HG03108 (cell line): Measurements from ENCODE around the gene POLR1H.
A peak's percentile ranks its signal among the peaks of the same experiment; 100 is the strongest.

Experiments
- ATAC-seq: cut with Tn5 transposase; IDR thresholded peaks from one replicate; pipeline ENCODE4 v1.9.1; 2021; ENCODE audit warnings: moderate library complexity; ENCODE audit not compliant: unreplicated experiment

The POLR1H gene

DNA sequence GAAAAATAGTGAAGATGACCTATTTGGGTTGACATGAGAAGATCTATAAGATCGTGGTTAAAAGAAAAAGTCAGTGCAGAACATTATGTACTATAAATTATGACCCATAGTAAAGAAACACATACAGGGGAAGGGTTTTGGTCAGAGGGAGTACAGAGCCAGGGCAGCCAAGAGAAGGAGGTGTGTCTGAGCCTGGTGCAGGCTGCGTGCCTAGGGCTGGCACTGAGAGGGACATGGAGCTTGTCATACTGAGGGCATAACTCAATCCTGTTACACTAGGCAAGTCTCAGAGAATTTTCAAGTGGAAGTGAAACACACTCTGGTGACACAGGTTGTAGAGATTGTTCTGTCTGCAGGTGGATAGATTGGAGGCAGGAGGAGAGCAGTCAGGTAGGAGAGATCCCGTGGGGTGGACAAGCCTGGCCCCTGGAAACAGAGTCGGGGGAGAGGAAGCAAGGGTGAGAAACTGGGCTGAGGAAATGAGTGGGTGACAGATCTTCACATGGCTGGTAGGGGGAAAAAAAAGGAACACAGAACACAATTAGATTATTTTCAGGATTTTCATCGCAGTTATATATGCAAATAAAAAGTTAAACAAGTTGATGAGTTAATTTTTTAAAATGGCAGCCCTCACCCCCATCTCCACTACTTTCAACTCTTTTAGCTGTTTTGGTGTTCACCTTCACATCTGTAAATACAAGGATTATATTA is 33.0 kb downstream of the POLR1H start:
- ATAC-seq: no peak

DNA sequence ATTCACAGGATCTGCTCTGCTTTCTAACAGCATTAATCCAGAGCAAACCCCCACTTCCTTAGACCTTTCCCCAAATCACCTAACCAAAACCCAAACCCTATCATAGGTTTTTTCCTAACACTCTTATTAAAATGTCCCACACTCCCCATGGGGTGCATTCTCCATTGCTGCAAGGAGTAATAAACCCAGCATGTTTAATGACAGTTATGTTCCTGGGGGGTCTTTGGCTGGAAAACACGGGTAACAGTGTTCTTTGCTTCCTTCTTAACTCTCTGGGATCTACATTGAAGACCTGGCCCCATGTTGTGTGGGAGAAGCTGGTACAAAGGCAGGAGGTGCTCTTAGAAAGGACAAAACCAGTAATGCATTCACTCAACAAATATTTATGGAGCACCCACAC is 35.8 kb downstream of the POLR1H start:
- ATAC-seq: no peak

DNA sequence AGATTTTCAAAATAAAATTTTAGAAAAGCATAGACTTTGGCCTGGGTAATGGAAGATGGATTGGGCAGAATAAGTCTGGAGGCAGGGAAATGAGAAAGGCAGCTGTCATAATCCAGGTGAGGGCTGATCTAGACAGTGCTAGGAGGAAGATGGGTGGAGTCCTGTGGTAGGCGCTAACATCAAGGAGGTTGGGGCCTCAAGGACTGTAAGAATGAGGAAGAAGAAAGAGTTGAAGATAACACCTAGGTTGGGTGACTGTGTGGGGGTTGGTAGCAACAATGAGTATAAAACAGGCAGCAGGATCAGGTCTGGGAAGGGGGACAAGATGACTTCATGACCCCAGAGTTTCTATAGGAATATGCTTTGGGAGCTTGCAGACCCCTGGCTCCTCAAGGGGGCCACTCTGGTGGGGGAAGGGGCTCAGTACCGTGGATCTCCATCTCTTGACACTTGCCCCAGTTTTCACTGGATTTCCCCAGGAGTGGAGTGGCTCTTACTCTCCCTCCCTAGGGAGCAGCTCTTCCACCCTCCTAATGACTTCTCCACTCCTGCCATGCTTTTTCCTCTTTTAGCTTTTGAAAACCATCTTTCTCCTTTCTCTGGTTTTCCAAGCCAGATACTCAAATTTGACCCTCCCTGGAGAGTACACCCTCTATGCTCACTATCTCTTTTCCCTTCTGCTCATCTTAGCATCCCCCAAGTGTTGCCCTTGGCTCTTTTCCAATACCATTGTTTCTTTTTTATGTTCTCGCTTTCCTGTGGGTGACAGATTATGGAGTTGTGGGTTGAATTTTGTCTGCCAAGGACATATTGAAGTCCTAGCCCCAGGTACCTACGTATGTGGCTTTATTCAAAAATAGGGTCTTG is 37.1 kb downstream of the POLR1H start:
- no peak for ATAC-seq

DNA sequence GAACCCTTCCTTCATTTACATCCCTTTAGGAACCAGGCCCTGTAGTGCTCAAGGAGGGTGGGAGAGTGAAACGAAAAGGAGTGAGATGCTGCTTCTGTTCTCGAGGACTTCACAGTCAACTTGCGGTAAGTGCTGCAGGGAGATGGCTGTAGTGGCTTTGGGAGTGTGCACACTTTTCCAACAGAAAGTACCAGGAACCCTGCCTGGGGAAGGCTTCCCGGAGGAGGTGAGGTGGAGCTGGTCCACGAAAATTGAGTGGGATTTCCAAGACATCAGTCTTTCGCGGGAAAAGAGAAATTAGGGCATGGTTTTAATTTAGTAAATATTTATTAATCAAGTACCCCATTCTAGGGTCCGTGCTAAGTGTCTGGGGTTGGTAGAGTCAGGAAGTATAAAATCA is 39.1 kb downstream of the POLR1H start:
- no peak for ATAC-seq

DNA sequence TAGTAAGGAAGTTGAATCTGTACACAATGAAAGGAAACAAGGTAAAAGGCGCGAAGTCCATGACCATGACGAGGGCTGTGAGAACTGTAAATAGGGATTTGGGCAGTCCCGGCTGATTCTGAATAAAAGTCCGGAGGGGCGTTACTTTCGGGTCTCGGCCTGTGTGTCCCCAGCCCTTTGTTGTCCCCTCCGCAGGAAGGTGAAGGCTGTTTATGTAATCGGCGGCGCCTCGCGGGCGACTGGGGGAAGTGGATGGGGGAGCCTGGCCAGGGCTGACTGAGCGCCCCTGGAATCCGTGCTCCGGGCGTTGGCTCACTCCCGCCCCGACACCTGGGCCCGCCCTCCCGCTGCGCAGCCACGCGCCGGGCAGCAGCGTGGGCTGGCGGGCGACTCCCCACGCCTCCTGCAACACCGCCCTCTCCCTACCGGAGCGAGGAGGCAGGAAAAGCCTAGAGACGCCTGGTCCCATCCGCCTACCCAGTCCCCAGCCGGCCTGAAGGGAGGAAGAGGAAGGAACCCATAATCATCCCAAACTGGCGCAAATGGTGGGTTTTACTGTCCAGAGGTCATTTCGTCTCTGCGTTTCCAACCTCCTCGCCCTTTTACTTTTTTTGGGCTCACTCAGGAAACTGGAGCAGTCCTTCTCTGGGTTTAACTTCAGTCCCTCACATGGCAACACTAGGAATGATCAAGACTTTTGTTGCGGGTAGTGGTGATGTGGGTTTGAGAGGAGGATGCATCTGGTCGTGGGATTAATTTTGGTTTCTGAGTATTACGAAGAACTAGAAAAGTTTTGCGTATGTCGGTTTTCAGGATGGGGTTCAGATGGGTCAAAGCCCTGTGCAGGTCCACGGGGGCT is 39.7 kb downstream of the POLR1H start:
- no peak for ATAC-seq

DNA sequence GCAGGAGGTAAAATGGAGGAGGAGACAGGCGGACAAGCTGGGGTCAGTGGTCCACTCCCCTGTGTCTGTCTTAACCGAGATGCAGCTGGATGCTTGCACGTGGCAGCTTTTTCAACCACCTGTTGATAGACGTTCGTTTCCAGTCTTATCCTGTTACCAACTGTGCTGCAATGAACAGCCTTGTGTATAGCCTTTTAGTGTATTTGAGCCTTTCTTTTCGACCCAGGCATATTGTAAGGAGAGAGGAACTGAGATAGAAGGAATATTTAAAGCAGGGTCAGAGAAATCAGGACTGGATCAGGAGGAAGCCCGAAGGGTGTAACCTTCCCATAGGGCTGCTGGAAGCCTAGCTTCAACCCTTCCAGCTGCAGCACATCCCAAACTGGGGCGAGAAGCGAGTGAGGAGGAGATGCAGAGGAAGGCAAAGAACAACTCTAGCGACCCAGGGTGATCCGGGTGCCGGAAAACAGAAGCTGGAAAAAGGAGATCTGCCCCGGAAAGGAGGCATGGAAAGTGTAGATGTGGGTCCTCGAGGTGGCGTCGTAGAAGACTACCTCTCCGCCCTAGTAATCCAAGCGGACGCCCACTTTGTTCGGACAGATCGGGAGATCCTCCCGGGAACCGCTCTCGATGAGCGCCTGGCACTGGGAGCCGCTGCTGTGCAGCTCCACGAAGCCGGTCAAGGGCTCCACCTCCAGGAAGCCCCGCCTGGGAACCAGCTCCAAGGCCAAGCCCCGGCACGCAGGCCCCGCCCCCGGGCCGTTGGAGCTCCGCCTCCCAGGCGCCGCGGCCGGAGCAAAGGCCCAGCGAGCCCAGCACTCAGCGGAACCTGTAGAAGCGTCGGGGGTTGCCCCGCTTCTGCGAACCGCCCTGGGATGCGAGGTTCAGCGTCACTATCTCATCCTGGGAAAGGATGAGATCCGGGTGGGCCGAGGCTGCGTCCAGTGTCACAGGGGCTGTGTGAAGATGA is 40.7 kb downstream of the POLR1H start:
- peak; percentile 78 for ATAC-seq

DNA sequence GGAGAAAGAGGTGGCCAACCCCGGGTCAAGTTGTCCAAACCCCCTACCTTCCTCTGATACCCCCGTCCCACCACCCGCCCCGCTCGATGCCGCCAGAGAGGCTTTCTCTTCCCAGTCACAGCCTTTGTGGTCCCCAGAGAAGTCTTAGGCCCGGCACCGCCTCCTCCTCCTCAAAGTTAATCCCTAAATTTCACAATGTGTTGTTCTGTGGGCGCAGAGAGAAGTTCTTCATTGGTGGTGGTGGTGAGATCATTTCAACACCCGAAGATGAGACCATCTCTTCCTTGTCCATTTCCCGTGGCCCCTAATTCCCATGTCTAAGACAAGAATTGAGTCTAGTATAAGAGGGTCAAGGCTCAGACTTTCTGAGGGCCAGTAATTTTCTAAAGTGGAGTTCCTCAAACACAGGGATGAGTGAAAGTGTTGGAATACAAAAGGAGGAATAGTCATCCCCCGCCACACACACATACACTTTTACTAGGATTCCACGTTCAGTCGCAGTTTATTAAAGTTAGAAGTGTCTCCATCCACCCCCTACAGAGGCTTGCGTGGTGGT is 41.4 kb downstream of the POLR1H start:
- ATAC-seq: no peak

DNA sequence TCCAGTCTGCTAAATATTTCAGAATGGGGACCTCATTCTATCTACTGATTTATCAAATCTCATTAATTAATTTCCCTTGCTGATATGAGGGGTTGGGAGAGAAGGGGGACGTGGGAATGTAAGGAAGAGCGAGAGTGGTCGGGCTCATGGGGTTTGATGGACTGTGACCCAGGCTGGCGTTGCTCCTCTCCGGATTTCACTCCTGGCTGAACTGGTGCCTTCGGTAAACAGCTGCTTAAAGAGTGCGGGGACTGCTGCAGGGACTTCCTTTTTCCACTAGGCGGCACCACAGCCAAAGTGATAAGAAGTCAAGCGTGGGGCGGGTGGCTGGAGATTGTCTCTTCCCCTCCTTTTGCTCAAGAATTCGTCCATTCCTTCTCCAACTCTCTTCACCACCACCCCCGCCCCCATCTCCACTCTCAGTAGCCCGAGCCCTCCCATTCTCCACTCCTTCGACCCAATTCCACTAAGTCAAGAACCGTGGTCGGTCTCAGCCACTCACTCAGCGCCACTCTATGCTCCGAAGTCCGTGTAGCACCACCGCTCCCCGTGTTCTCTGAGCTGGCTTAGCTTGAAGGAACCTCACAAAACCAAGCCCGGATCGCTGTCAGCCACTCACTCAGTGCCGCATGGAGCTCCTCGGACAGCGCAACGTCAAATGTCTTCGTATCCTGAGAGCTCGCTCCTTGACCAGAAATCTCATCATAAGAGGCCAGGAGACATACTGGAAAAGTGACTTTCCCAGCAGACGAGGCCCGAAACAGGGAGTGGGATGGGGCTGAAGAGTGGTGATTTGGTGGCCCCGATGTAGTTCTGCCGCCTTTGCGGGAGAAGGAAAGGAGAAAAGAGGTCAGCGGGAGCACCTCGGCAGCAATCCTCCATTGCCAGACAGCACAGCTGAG is 42.2 kb downstream of the POLR1H start:
- peak; percentile 59 for ATAC-seq

DNA sequence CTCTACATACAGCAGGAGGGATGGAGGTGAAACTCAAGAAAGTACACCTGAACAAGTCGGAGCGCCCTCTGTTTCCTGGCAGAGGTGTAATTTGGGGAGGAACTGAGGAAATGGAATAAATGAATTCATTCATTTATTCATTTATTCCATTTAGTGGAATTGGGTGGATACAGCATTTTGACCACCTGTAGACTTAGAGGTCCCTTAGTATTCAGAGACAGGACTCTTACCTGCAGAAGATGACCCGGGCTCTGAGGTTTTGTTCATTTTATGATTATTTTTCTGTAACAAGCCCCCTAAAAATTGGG is 42.8 kb downstream of the POLR1H start:
- no peak for ATAC-seq

DNA sequence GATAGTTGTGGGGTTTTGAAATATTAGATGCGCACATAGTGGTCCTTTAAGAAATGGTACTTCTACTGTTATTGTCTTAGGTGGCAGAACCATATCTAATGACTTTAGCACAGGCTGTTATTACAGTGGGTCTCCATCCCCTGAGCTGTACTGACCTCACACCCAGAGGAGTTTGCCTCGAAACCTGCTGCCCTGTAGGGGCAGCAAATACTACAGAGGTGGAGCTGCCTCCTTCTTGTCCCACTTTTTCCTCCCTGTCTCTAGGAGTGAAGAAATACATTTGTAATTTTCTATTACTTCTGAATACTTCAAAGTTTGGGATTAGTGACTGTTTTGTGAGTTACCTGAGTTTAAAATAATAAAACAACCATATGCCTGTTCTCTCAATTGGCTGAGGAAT is 43.6 kb downstream of the POLR1H start:
- no peak for ATAC-seq

DNA sequence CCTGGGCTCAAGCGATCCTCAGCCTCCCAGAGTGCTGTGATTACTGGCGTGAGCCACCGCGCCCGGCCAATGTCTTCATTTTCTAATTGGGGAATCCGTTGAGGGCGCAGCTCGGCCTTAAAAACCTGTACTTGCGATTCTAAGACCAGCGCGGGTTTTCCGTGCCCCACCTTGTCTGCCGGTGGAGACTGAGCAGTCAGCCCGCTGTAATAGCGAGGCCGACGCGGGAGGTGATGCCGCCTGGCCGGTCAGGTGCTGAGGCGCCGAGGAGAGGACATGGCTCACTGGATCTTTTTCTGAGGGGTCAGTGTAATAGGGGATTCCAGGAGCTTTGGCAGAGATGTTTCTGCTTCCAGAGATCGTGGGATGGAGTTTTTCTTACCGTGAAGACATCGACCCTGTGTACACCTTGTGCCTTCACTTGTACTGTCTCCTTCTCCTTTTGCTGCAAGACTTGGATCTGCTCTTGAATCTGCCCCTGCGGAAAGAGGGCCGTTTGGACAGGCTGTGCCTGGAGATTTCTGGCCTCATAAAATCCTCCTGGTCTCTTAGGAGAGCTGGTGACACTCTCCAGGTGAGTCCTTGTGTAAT is 50.3 kb downstream of the POLR1H start:
- ATAC-seq: no peak

DNA sequence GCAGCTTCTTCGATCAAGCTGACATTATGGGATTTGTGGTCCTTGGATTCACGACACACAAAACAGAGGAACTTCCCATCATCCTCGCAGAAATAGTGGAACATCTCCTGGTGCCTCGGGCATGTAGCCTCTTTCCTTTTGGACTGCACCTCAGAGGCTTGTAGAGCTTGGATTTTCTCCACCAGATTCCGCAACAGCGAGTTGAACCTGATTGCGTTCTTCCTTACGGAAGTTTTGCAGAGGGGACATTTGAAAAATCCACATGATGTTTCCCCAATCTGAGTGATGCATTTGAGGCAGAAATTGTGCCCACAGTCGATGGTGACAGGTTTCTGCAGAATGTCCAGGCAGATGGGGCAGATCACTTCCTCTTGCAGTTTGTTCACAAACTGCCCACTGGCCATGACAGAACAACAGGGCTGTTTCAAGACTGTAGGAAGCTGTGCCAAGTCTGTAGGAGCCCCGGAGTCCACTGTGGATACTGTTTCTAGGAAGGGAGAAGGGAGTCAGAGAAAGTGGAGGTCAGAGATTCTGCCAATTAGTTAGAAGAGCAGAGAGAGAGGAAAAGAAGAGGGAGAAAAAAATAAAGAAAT is 51.4 kb downstream of the POLR1H start:
- ATAC-seq: no peak

DNA sequence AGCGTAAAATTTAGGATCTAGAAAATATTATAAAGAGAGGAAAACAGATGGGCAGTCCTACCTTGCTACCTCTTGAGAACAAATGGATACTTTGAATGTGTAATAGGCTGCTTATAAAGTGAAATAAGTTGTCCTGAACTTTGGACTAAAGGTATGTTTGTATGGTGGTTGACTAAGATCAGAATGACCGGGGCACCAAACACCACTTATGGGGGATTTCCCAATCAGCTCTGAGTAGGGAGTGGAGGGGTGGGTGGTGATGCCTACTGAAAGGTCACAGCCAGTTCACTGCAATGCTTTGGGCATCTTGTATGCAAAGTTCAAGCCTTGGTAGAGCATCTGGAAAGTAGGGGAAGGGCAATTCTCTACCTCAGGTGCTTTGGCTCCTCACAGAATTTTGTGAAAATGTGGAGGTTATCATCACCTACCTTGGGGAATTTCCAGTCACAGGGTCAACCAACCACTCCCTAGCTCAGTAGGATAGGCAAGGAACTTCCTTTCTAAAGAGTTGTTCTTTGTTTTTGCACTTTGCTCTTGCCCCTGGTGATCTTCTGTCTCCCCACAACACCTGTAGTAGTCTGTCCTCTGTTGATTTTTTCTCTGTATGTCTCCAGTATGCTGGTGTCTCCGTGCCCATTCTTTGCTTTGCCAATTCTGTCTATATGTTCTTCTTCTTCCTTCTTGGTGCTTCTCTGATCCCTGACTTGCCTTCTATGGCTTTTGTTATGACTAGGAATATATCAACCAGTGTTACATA is 52.1 kb downstream of the POLR1H start, which contains the start of gene TRIM31:
Gene TRIM31, minus strand, starts transcription at position 88 of the 757 bp plus-strand sequence. CDS start 285 bp downstream, outside the sequence.
- ATAC-seq: no peak

DNA sequence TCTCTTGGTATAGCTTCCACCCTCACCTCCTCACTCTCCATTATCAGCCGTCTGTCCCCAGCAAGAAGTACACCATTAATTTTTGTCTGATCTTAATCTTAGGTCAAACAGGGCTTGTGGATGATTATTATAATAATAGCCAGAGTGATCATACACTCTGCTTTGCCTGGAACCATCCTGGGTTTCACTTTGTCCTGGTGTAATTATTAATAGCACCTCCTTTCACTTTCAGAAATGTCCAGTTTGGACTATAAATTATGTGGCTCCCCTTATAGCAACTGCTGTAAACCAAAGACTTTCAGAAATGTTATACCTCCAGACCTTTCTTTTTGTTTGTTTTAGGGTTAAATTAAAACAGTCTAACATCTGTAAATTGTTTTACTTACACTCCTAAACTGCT is 52.8 kb downstream of the POLR1H start:
- ATAC-seq: no peak
